H9 (cell line): Measurements from ENCODE around the gene KCTD2. TPM values are rescaled to one million over a fixed set of nuclear protein-coding genes. Genes with fewer than 3 reads are reported as not detected.

Experiments used
- DNase-seq: peaks from one replicate; pipeline ENCODE4 v3.0.0-alpha.2; 2017
- H2AFZ ChIP-seq: one replicate; pipeline ENCODE4 v1.6.1; 2013; ENCODE audit warnings: mild to moderate bottlenecking, low read length, control low read depth, moderate library complexity
- H2AK5ac ChIP-seq: 2 replicates; pipeline ENCODE4 v1.6.1; 2013; ENCODE audit warnings: low read length, control low read depth, mixed read lengths; ENCODE audit not compliant: insufficient read length
- H2BK120ac ChIP-seq: one replicate; pipeline ENCODE4 v1.6.1; 2013; ENCODE audit warnings: low read depth, mild to moderate bottlenecking, low read length, control low read depth, inconsistent platforms; ENCODE audit not compliant: poor library complexity, severe bottlenecking
- H2BK12ac ChIP-seq: 2 replicates; pipeline ENCODE4 v1.6.1; 2013; ENCODE audit warnings: low read length, control low read depth, mixed read lengths, low read depth; ENCODE audit not compliant: insufficient read length
- H2BK15ac ChIP-seq: 2 replicates; pipeline ENCODE4 v1.6.1; 2013; ENCODE audit warnings: low read depth, low read length, control low read depth
- H2BK20ac ChIP-seq: one replicate; pipeline ENCODE4 v1.6.1; 2013; ENCODE audit warnings: low read depth, mild to moderate bottlenecking, low read length, control low read depth, inconsistent platforms; ENCODE audit not compliant: poor library complexity, severe bottlenecking
- H2BK5ac ChIP-seq: 2 replicates; pipeline ENCODE4 v1.6.1; 2013; ENCODE audit warnings: low read length, control low read depth, mixed read lengths; ENCODE audit not compliant: insufficient read length
- H3K14ac ChIP-seq: 2 replicates; pipeline ENCODE4 v1.6.1; 2013; ENCODE audit warnings: low read length, control low read depth; ENCODE audit not compliant: insufficient read depth
- H3K18ac ChIP-seq: 2 replicates; pipeline ENCODE4 v1.6.1; 2013; ENCODE audit warnings: low read depth, mild to moderate bottlenecking, mixed read lengths, low read length, control low read depth; ENCODE audit not compliant: insufficient read length
- H3K23ac ChIP-seq: 2 replicates; pipeline ENCODE4 v1.6.1; 2013; ENCODE audit warnings: low read length, control low read depth, mixed read lengths, low read depth; ENCODE audit not compliant: insufficient read length
- H3K23me2 ChIP-seq: 2 replicates; pipeline ENCODE4 v1.6.1; 2013; ENCODE audit warnings: low read depth, mild to moderate bottlenecking, mixed read lengths, low read length, control low read depth; ENCODE audit not compliant: insufficient read length, poor library complexity, severe bottlenecking
- H3K27ac ChIP-seq: 2 replicates; pipeline ENCODE4 v1.5.1; 2013; ENCODE audit warnings: low read length, control low read depth, mixed read lengths, low read depth; ENCODE audit not compliant: insufficient read length
- H3K27me3 ChIP-seq: 2 replicates; pipeline ENCODE4 v1.6.1; 2013; ENCODE audit warnings: low read length, control low read depth, inconsistent platforms; ENCODE audit not compliant: insufficient read depth
- H3K4ac ChIP-seq: 2 replicates; pipeline ENCODE4 v1.6.1; 2013; ENCODE audit warnings: low read depth, mild to moderate bottlenecking, control low read depth, inconsistent platforms, low read length, moderate library complexity
- H3K4me1 ChIP-seq: 2 replicates; pipeline ENCODE4 v1.6.1; 2013; ENCODE audit warnings: low read length, control low read depth, inconsistent platforms; ENCODE audit not compliant: insufficient read depth
- H3K4me2 ChIP-seq: 2 replicates; pipeline ENCODE4 v1.6.1; 2013; ENCODE audit warnings: low read length, control low read depth, mixed read lengths; ENCODE audit not compliant: insufficient read length, insufficient read depth
- H3K56ac ChIP-seq: 2 replicates; pipeline ENCODE4 v1.6.1; 2013; ENCODE audit warnings: low read depth, mild to moderate bottlenecking, mixed read lengths, low read length, control low read depth; ENCODE audit not compliant: insufficient read length
- H3K79me1 ChIP-seq: 2 replicates; pipeline ENCODE4 v1.6.1; 2013; ENCODE audit warnings: low read depth, mild to moderate bottlenecking, moderate library complexity, low read length, control low read depth, inconsistent platforms; ENCODE audit not compliant: insufficient read depth, poor library complexity, severe bottlenecking
- H3K79me2 ChIP-seq: 2 replicates; pipeline ENCODE4 v1.6.1; 2013; ENCODE audit warnings: low read length, control low read depth, inconsistent platforms; ENCODE audit not compliant: insufficient read depth
- H3K9ac ChIP-seq: 2 replicates; pipeline ENCODE4 v1.6.1; 2013; ENCODE audit warnings: low read length, control low read depth, mixed read lengths; ENCODE audit not compliant: insufficient read length; ENCODE audit errors: extremely low read depth
- H3K9me3 ChIP-seq: one replicate; pipeline ENCODE4 v1.6.1; 2013; ENCODE audit warnings: low read depth, low read length, inconsistent platforms; ENCODE audit not compliant: control insufficient read depth
- H3T11ph ChIP-seq: one replicate; pipeline ENCODE4 v1.6.1; 2013; ENCODE audit warnings: mild to moderate bottlenecking, low read length, control low read depth, inconsistent platforms
- H4K20me1 ChIP-seq: one replicate; pipeline ENCODE4 v1.6.1; 2013; ENCODE audit not compliant: control insufficient read depth, insufficient read length, insufficient read depth
- H4K5ac ChIP-seq: 2 replicates; pipeline ENCODE4 v1.6.1; 2013; ENCODE audit warnings: low read depth, mild to moderate bottlenecking, mixed read lengths, low read length, control low read depth; ENCODE audit not compliant: insufficient read length
- H4K8ac ChIP-seq: replicated peaks from 2 replicates; pipeline ENCODE4 v1.6.1; 2013; ENCODE audit warnings: low read length, control low read depth, mixed read lengths, low read depth; ENCODE audit not compliant: insufficient read length
- H4K91ac ChIP-seq: 2 replicates; pipeline ENCODE4 v1.6.1; 2013; ENCODE audit warnings: low read depth, mild to moderate bottlenecking, moderate library complexity, mixed read lengths, low read length, control low read depth; ENCODE audit not compliant: insufficient read length
- H3K27ac Mint-ChIP-seq, 3 experiments: 2 replicates in 2 of 3; 3 replicates in 1 of 3; pipeline ENCODE4 v1.8.0; 2020 to 2021; ENCODE audit warnings: mixed read lengths in 3 of 3, mild to moderate bottlenecking in 1 of 3, moderate library complexity in 1 of 3
- H3K27me3 Mint-ChIP-seq: 2 replicates; pipeline ENCODE4 v1.8.0; 2021; ENCODE audit warnings: low read depth, mild to moderate bottlenecking, moderate library complexity, mixed read lengths
- H3K36me3 Mint-ChIP-seq, 3 experiments: 2 replicates in 2 of 3; 3 replicates in 1 of 3; pipeline ENCODE4 v1.8.0; 2020 to 2021; ENCODE audit warnings: low read depth in 3 of 3, mixed read lengths in 3 of 3; ENCODE audit not compliant: insufficient read depth in 1 of 3
- H3K4me1 Mint-ChIP-seq, 2 experiments: 2 replicates each; pipeline ENCODE4 v1.8.0; 2020; ENCODE audit warnings: mixed read lengths in 2 of 2
- H3K4me3 Mint-ChIP-seq, 2 experiments: 2 replicates in 1 of 2; 3 replicates in 1 of 2; pipeline ENCODE4 v1.8.0; 2020 to 2021; ENCODE audit warnings: mild to moderate bottlenecking in 2 of 2, mixed read lengths in 2 of 2, moderate library complexity in 1 of 2
- H3K9me3 Mint-ChIP-seq, 2 experiments: 2 replicates in 1 of 2; 3 replicates in 1 of 2; pipeline ENCODE4 v1.8.0; 2020; ENCODE audit warnings: mild to moderate bottlenecking in 2 of 2, mixed read lengths in 2 of 2, moderate library complexity in 1 of 2
- CTCF ChIP-seq: fragments of 200-600 bp; sonication (generic); conservative IDR thresholded peaks from 3 replicates; pipeline ENCODE4 v1.8.0; 2021; ENCODE audit warnings: antibody characterized with exemption, mild to moderate bottlenecking
- WGBS: extraction: QIAGEN DNeasy Blood & Tissue Kit; methylation state at CpG from one replicate; pipeline ENCODE4 v1.1.7; 2013; ENCODE audit warnings: missing lambda C conversion rate, low lambda C conversion rate, mixed read lengths; ENCODE audit not compliant: insufficient read length; ENCODE audit errors: extremely low coverage; 5-methylcytosine and 5-hydroxymethylcytosine counted together
- total RNA-seq: library from RNA; stranded (reverse); gene quantifications from 2 replicates; pipeline ENCODE4 v1.2.1, GENCODE V29; 2021

The KCTD2 gene
- total RNA-seq, 1 experiment from 2014 or later = 40.1 TPM

DNA sequence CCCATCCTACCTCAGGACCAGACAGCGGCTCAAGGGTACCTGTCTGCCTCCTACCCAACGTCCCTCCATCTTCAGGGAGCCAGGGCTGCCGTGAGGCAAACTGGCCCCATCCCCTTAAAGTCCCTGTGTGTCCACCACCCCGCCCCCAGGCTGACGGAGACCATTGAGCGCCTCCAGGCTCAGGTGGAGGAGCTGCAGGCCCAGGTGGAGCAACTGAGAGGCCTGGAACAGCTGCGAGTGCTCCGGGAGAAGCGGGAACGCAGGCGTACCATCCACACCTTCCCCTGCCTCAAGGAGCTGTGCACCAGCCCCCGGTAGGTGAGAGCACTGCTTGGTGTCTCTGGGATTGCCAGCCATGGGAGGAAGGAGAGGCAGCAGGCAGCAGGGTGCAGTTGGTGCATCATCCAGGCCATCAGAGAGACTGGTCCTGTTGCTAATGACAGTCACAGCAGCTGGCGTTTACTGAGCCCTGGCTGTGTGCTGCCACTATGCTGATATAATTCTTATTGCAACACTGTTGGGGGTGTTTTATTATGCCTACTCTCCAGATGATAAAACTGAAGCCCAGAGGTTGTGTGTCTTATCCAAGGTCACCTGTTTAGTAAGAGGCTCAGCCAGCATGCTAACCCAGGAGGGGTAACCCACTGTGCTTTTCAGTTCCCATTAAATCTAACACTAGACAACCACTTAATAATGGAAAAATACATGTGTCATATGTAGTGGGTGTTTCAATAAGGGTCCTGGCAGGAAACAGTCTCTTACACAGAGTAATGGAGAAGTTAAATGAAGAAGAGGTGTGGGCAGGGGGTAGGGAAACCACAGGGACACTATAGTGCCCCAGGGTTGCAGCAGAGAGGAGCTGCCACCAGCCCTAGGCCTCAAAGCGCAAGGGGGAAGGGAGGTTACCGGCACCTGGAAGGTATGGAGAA lies 44.8 kb upstream of the KCTD2 start:
- no peak overlapping the region for H2AFZ ChIP-seq
- H3K14ac ChIP-seq = no peak overlapping the region
- no peak overlapping the region for H3K4ac ChIP-seq
- H3K56ac ChIP-seq = no peak overlapping the region
- H2BK5ac ChIP-seq = no peak overlapping the region
- peak overlapping the region in 1 of 3 experiments; percentile 54; a peak in 1 of 7 replicates for H3K27ac Mint-ChIP-seq
- no peak overlapping the region for H4K5ac ChIP-seq
- H2BK15ac ChIP-seq = no peak overlapping the region
- no peak overlapping the region for H3K4me3 Mint-ChIP-seq
- H2BK120ac ChIP-seq = no peak overlapping the region
- no peaks in the 10 kb centered on the region for H3K9me3 ChIP-seq
- no peaks in the 10 kb centered on the region for H3K27me3 Mint-ChIP-seq
- no peaks in the 10 kb centered on the region for H3K27me3 ChIP-seq
- no peaks in the 10 kb centered on the region for H3K9me3 Mint-ChIP-seq
- H2BK12ac ChIP-seq = no peak overlapping the region
- no peak overlapping the region for H2AK5ac ChIP-seq
- no CpG with 5 or more reads among the region's 15 CpGs for WGBS
- no peaks in the 10 kb centered on the region for H3K4me1 ChIP-seq
- no peak overlapping the region for H3K23ac ChIP-seq
- no peaks in the 10 kb centered on the region; the same call in 1 of the 2 replicates for H3K79me2 ChIP-seq
- H3K79me1 ChIP-seq = no peaks in the 10 kb centered on the region
- DNase-seq = no peak
- H3T11ph ChIP-seq = no peak overlapping the region
- no peak overlapping the region for H3K27ac ChIP-seq
- H3K23me2 ChIP-seq = no peaks in the 10 kb centered on the region
- H4K91ac ChIP-seq = no peak overlapping the region
- no peak overlapping the region for H2BK20ac ChIP-seq
- H4K8ac ChIP-seq = no peak overlapping the region
- no peak for TF ChIP-seq CTCF
- H3K4me1 Mint-ChIP-seq = no peaks in the 10 kb centered on the region
- no peak overlapping the region for H3K4me2 ChIP-seq
- no peak overlapping the region for H3K18ac ChIP-seq
- peaks cover 11 to 51% (median 40%) of the 10 kb centered on the region in 3 experiments; a peak in 6 of 7 replicates for H3K36me3 Mint-ChIP-seq
- H4K20me1 ChIP-seq = no peaks in the 10 kb centered on the region
- no peak overlapping the region for H3K9ac ChIP-seq
